Sciatic nerve (tissue), 2 donors: ENCODE results near the gene HPX. TPM values are rescaled to one million over a fixed set of nuclear protein-coding genes. Genes with fewer than 3 reads are reported as not detected.

Source experiments
- ATAC-seq: fragments of 200-7000 bp; cut with Tn5 transposase; one replicate; pipeline ENCODE4 v1.9.1; 2020; ENCODE audit warnings: mild to moderate bottlenecking, moderate library complexity
- DNase-seq: peaks from one replicate; pipeline ENCODE4 v3.0.0-alpha.2; 2020; ENCODE audit warnings: low spot score
- intact Hi-C: fragments of 100-400 bp; cut with DNase I; formaldehyde crosslinking; loops from one replicate; pipeline ENCODE4 v1.14.2; 2022
- total RNA-seq: library from RNA; stranded (reverse); fragmentation: NEBNext Ultra II Directional; extraction: Animal tissue kit (Norgen Biotek cat#: 25700); gene quantifications from one replicate; pipeline ENCODE4 v1.2.1, GENCODE V29; 2021
- donor health status: DM: no; HTN: no; CAD: no.
- donor health status: DM: no; HTN: no; CAD: no.

Gene HPX
- 2.8 TPM for total RNA-seq

GRCh38 chr11:6440906-6441358 is at the start of gene HPX:
TSS of gene HPX (minus strand) at chr11:6440987. CDS start at chr11:6440963, 24 bp downstream.
- DNase-seq (no peak), ATAC-seq (no peak)
- intact Hi-C loops = loop anchor here (5.0 kb wide), 1 partner anchor 59 kb away; no protein-coding TSS in a partner anchor

- intact Hi-C loops = no loop called here
- no peak for ATAC-seq
- no peak for DNase-seq
Measured at GRCh38 chr11:6489306-6489705, 48.5 kb upstream of the HPX start.

- DNase-seq (no peak), ATAC-seq (no peak)
- intact Hi-C loops = no loop called here
Measured at GRCh38 chr11:6488821-6489220, 48.0 kb upstream of the HPX start.

GRCh38 chr11:6488342-6488741 is 47.6 kb upstream of the HPX start:
- DNase-seq (no peak), ATAC-seq (no peak)
- intact Hi-C loops = no loop called here

- intact Hi-C loops = no loop called here
- DNase-seq (no peak), ATAC-seq (no peak)
Measured at GRCh38 chr11:6486938-6487337, 46.2 kb upstream of the HPX start.

GRCh38 chr11:6486256-6486655 is 45.5 kb upstream of the HPX start:
- DNase-seq (no peak), ATAC-seq (no peak)
- intact Hi-C loops = no loop called here

GRCh38 chr11:6485661-6486060 is 44.9 kb upstream of the HPX start:
- intact Hi-C loops = no loop called here
- ATAC-seq = no peak
- no peak for DNase-seq

- intact Hi-C loops = no loop called here
- DNase-seq (no peak), ATAC-seq (no peak)
Measured at GRCh38 chr11:6483015-6483414, 42.2 kb upstream of the HPX start.

GRCh38 chr11:6482441-6482840 is 41.7 kb upstream of the HPX start:
- intact Hi-C loops = no loop called here
- ATAC-seq (no peak), DNase-seq (no peak)

GRCh38 chr11:6481924-6482275 is 41.1 kb upstream of the HPX start:
- intact Hi-C loops = no loop called here
- no peak for ATAC-seq

GRCh38 chr11:6481012-6481923 is 40.5 kb upstream of the HPX start, which contains the start of the genes ARFIP2 and TIMM10B:
TSS of gene ARFIP2 (minus strand) at chr11:6481331. CDS start at chr11:6480421, 910 bp downstream.
TSS of gene TIMM10B (plus strand) at chr11:6481501. CDS start at chr11:6481517, 16 bp downstream.
- ATAC-seq (peak; percentile 99), DNase-seq (peak; percentile 99)
- intact Hi-C loops = no loop called here

More at GRCh38 chr11:6481924-6482275, 41.1 kb upstream of the HPX start:
- no peak for DNase-seq

GRCh38 chr11:6480299-6480914 is 39.6 kb upstream of the HPX start:
- intact Hi-C loops = no loop called here
- DNase-seq (no peak), ATAC-seq (no peak)

GRCh38 chr11:6476571-6476970 is 35.8 kb upstream of the HPX start:
- no peak for DNase-seq
- ATAC-seq = no peak
- intact Hi-C loops = no loop called here

- DNase-seq = no peak
- intact Hi-C loops = no loop called here
Measured at GRCh38 chr11:6475936-6476335, 35.1 kb upstream of the HPX start.

GRCh38 chr11:6474806-6475500 is 34.2 kb upstream of the HPX start:
- no peak for ATAC-seq
- intact Hi-C loops = no loop called here
- DNase-seq = no peak

More at GRCh38 chr11:6475936-6476335, 35.1 kb upstream of the HPX start:
- no peak for ATAC-seq

- DNase-seq (no peak), ATAC-seq (no peak)
- intact Hi-C loops = no loop called here
Measured at GRCh38 chr11:6474413-6474792, 33.6 kb upstream of the HPX start.

GRCh38 chr11:6473451-6474412 is 32.9 kb upstream of the HPX start, which contains the start of gene TRIM3:
TSS of gene TRIM3 (minus strand) at chr11:6473941. CDS start at chr11:6465695, 8,246 bp downstream.
- peak; percentile 82 for ATAC-seq
- DNase-seq = peak; percentile 96
- intact Hi-C loops = no loop called here

GRCh38 chr11:6472934-6473333 is 32.1 kb upstream of the HPX start:
- no peak for ATAC-seq
- no peak for DNase-seq
- intact Hi-C loops = no loop called here
